HFFc6 (cell line): ENCODE data around the gene PIGU. TPM values are rescaled to one million over a fixed set of nuclear protein-coding genes. Genes with fewer than 3 reads are reported as not detected.
"Not testable (repeated sequence)": the region's sequence is repeated elsewhere in the genome, so short reads cannot be mapped to it uniquely, and the experiment has no call there.

Source experiments
- DNase-seq: peaks from one replicate; pipeline ENCODE4 v3.0.0-alpha.2; 2018
- H3K27ac Mint-ChIP-seq: 2 replicates; pipeline ENCODE4 v1.8.0; 2020; ENCODE audit warnings: mild to moderate bottlenecking, mixed read lengths
- H3K27me3 Mint-ChIP-seq: 2 replicates; pipeline ENCODE4 v1.8.0; 2021; ENCODE audit warnings: mild to moderate bottlenecking, moderate library complexity, mixed read lengths; ENCODE audit not compliant: insufficient read depth
- H3K36me3 Mint-ChIP-seq: 2 replicates; pipeline ENCODE4 v1.8.0; 2021; ENCODE audit warnings: low read depth, mixed read lengths
- H3K4me1 Mint-ChIP-seq: 2 replicates; pipeline ENCODE4 v1.8.0; 2020; ENCODE audit warnings: low read depth, mixed read lengths
- H3K4me3 Mint-ChIP-seq: 2 replicates; pipeline ENCODE4 v1.8.0; 2020; ENCODE audit warnings: mild to moderate bottlenecking, moderate library complexity, mixed read lengths
- H3K9me3 Mint-ChIP-seq: 2 replicates; pipeline ENCODE4 v1.8.0; 2020; ENCODE audit warnings: mild to moderate bottlenecking, mixed read lengths
- CTCF ChIP-seq: fragments of 200-600 bp; sonication (generic); IDR thresholded peaks from 2 replicates; pipeline ENCODE4 v1.5.0; 2021; ENCODE audit warnings: antibody characterized with exemption, mild to moderate bottlenecking
- total RNA-seq, 6 experiments: library from RNA; stranded (reverse); fragmentation: NEBNext Ultra II Directional; extraction: Animal tissue kit (Norgen Biotek cat#: 25700); gene quantifications; 2 replicates in 1 of 6; 3 replicates in 5 of 6; pipeline ENCODE4 v1.2.3, GENCODE V29; 2021

The PIGU gene
- total RNA-seq, 6 experiments from 2014 or later = 22.5 to 28.9 (median 24.9) TPM

- Mint-ChIP-seq H3K9me3 (no peaks in the 10 kb centered on the region), H3K36me3 (no peaks in the 10 kb centered on the region), H3K27me3 (no peaks in the 10 kb centered on the region; the same call in 1 of the 2 replicates), H3K4me3 (no peak overlapping the region), H3K27ac (no peak overlapping the region), H3K4me1 (peaks cover 24% of the 10 kb centered on the region)
- TF ChIP-seq CTCF = no peak
- no peak for DNase-seq
Measured at GRCh38 chr20:34663213-34663943, 13.5 kb downstream of the PIGU start.

- not testable (repeated sequence) for H3K9me3 Mint-ChIP-seq, H3K36me3 Mint-ChIP-seq, H3K27me3 Mint-ChIP-seq, H3K27ac Mint-ChIP-seq, H3K4me3 Mint-ChIP-seq
- DNase-seq = peak; percentile 68
- peaks cover 24% of the 10 kb centered on the region for H3K4me1 Mint-ChIP-seq
Measured at GRCh38 chr20:34661811-34662210, 15.1 kb downstream of the PIGU start.

GRCh38 chr20:34658654-34659053 is 18.2 kb downstream of the PIGU start:
- not testable (repeated sequence) for H3K36me3 Mint-ChIP-seq, H3K27me3 Mint-ChIP-seq, H3K27ac Mint-ChIP-seq, H3K4me3 Mint-ChIP-seq, H3K9me3 Mint-ChIP-seq, DNase-seq
- peaks cover 23% of the 10 kb centered on the region for H3K4me1 Mint-ChIP-seq

GRCh38 chr20:34654207-34654744 is 22.6 kb downstream of the PIGU start:
- no peak overlapping the region for H3K4me3 Mint-ChIP-seq
- no peak for TF ChIP-seq CTCF
- H3K27me3 Mint-ChIP-seq = no peaks in the 10 kb centered on the region
- H3K4me1 Mint-ChIP-seq = no peaks in the 10 kb centered on the region
- no peak for DNase-seq
- H3K36me3 Mint-ChIP-seq = peaks cover 16% of the 10 kb centered on the region
- no peak overlapping the region for H3K27ac Mint-ChIP-seq
- H3K9me3 Mint-ChIP-seq = no peaks in the 10 kb centered on the region

- H3K36me3 Mint-ChIP-seq = peaks cover 20% of the 10 kb centered on the region
- no peaks in the 10 kb centered on the region for H3K27me3 Mint-ChIP-seq
Measured at GRCh38 chr20:34651200-34651599, 25.7 kb downstream of the PIGU start.

GRCh38 chr20:34647737-34648136 is 29.2 kb downstream of the PIGU start:
- no peak overlapping the region for H3K27ac Mint-ChIP-seq
- no peak for DNase-seq

More at GRCh38 chr20:34651200-34651599, 25.7 kb downstream of the PIGU start:
- H3K4me3 Mint-ChIP-seq = no peak overlapping the region
- no peak overlapping the region for H3K27ac Mint-ChIP-seq
- DNase-seq = no peak
- H3K9me3 Mint-ChIP-seq = no peaks in the 10 kb centered on the region
- H3K4me1 Mint-ChIP-seq = no peaks in the 10 kb centered on the region
- TF ChIP-seq CTCF = no peak

More at GRCh38 chr20:34647737-34648136, 29.2 kb downstream of the PIGU start:
- no peak for TF ChIP-seq CTCF
- Mint-ChIP-seq H3K4me3 (no peak overlapping the region), H3K27me3 (no peaks in the 10 kb centered on the region), H3K9me3 (no peaks in the 10 kb centered on the region), H3K36me3 (peaks cover 9% of the 10 kb centered on the region), H3K4me1 (no peaks in the 10 kb centered on the region)
